ENCODE measurements around the gene TSPAN33.

The TSPAN33 gene

GRCh38 chr7:129136887-129137642 lies 7.4 kb upstream of the TSPAN33 start:
- FAIRE-seq = no peak

GRCh38 chr7:129143724-129144094 lies 798 bp upstream of the TSPAN33 start:
- FAIRE-seq = no peak

GRCh38 chr7:129144834-129145668 lies 544 bp downstream of the TSPAN33 start:
- no peak for FAIRE-seq

GRCh38 chr7:129146237-129146979 lies 1.9 kb downstream of the TSPAN33 start:
- no peak for FAIRE-seq

- FAIRE-seq = no peak
Measured at GRCh38 chr7:129147731-129148130, 3.2 kb downstream of the TSPAN33 start.

- no peak for FAIRE-seq
Measured at GRCh38 chr7:129149511-129149910, 5.0 kb downstream of the TSPAN33 start.

- no peak for FAIRE-seq
Measured at GRCh38 chr7:129150199-129150996, 5.9 kb downstream of the TSPAN33 start.

- FAIRE-seq = no peak
Measured at GRCh38 chr7:129157651-129158050, 13.1 kb downstream of the TSPAN33 start.

GRCh38 chr7:129159539-129159938 lies 15.0 kb downstream of the TSPAN33 start:
- FAIRE-seq = no peak

- no peak for FAIRE-seq
Measured at GRCh38 chr7:129160161-129160905, 15.8 kb downstream of the TSPAN33 start.

- no peak for FAIRE-seq
Measured at GRCh38 chr7:129161524-129162225, 17.2 kb downstream of the TSPAN33 start.

- no peak for FAIRE-seq
Measured at GRCh38 chr7:129162732-129163131, 18.2 kb downstream of the TSPAN33 start.

GRCh38 chr7:129163875-129164544 lies 19.5 kb downstream of the TSPAN33 start:
- FAIRE-seq = peak; percentile 85

- no peak for FAIRE-seq
Measured at GRCh38 chr7:129166745-129167144, 22.2 kb downstream of the TSPAN33 start.

- no peak for FAIRE-seq
Measured at GRCh38 chr7:129167817-129168216, 23.3 kb downstream of the TSPAN33 start.

GRCh38 chr7:129168231-129169021 lies 23.9 kb downstream of the TSPAN33 start:
- no peak for FAIRE-seq

GRCh38 chr7:129169171-129169671 lies 24.7 kb downstream of the TSPAN33 start:
- FAIRE-seq = no peak

- no peak for FAIRE-seq
Measured at GRCh38 chr7:129169686-129170440, 25.4 kb downstream of the TSPAN33 start.

Data from G401.6 (cell line).